ENCODE data around the gene FAM114A2.

DNA sequence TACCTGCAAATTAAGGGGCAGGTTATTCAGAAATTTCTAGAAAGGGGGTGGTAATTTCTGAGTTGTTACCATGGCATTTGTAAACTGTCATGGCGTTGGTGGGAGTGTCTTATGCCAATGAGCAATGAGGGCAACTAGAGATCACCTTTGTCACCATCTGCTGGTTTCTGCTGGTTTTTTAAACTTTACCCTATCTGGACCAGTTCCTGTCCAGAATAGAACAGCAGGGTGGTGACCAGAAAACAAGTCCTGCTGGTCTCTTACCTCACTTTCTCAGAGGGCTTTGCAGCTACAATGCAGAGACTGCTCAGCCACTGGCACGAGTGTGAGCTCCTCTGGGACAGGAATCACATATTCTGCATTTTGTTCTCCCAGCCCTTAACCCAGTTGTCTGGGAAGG, 51.4 kb downstream of the FAM114A2 start:
- TF ChIP-seq, protein P1, sequence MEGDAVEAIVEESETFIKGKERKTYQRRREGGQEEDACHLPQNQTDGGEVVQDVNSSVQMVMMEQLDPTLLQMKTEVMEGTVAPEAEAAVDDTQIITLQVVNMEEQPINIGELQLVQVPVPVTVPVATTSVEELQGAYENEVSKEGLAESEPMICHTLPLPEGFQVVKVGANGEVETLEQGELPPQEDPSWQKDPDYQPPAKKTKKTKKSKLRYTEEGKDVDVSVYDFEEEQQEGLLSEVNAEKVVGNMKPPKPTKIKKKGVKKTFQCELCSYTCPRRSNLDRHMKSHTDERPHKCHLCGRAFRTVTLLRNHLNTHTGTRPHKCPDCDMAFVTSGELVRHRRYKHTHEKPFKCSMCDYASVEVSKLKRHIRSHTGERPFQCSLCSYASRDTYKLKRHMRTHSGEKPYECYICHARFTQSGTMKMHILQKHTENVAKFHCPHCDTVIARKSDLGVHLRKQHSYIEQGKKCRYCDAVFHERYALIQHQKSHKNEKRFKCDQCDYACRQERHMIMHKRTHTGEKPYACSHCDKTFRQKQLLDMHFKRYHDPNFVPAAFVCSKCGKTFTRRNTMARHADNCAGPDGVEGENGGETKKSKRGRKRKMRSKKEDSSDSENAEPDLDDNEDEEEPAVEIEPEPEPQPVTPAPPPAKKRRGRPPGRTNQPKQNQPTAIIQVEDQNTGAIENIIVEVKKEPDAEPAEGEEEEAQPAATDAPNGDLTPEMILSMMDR (IDR thresholded peaks at IDR 0.05): no peak
- no peak for TF ChIP-seq POLR2A (IDR thresholded peaks at IDR 0.05)
